ENCODE data around the gene ZNF516.

ZNF516 gene

DNA sequence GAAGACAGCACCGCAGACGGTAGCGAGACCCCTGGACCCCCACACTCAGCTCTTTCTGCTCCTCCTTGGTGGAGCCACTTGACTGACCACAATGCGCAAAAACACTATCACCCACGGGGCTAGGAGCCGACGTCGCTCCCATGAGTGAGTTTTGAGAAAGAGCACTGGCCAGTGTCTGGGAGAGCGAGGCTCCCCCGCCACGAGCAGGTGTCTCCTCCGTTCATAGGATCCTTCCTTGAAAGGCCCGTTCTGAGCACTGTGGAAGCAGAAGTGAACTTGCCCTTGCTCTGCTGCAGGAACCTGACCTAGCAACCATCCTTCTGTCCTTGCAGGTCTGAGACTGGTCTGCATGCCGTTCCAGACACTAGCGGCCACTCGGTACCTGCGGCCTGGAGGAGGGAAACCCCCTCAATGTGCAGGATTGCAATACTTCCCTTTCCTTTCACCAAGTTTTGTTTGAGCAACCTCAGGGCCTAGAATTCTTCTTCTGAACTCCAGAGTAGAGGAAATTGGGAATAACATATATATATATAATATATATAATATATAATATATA is 12.9 kb upstream of the ZNF516 start:
- DNase-seq, result no peak

DNA sequence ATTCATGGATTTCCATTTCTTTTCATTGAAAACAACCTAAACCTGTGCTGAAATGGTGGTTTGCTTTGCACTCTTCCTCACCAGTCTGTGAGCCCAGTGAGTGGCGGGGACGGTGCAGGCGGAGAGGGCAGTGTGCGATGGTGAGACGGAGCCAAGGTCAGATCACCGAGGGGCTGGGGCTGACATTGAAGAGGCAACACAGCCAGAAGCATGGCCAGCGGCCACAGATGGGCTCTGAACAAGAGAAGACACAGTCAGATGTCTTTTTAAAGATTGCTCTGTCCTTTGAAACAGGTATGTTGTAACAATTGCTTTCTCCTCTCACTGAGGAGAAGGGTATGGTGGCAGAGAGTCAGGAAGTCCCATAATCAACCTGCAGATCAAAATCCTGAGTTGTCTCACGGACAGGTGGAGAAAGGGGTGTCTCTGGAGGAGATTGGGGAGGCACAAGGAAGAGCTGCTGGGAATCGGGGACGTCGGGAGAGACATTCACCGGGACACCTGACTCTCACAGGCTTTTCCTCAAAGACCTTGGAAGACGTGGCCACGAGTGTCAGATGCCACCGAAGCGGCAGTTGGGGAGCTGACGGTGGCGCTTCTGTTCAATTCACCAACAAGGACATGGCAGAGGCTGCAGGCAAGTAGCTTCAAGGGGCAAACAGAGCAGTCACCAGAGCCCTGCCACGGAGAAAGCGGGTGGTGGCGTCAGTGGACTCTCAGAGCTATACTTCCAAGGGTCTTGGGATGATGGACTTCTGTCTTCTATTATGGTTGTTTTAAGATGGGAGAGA is 12.1 kb upstream of the ZNF516 start:
- DNase-seq, result no peak

DNA sequence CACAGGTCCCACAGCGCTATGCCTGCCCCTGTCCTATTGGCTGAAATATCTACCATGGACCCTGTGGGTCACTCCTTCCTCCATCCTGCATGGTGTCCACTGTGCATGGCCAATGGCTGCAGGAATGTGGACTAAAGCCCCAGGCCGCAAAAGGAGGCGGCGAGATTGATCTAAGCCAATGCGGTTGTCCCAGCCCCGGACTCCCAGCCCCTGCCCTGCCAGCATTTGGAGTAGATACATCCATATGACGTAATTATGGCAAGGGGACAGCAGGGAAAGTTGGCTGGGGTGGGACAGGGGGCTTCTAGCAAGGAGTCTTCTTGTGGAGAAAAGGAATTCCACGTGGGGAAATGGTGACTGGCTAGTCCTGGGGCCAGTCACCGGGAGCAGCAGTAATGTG is 11.4 kb upstream of the ZNF516 start:
- no peak for DNase-seq

DNA sequence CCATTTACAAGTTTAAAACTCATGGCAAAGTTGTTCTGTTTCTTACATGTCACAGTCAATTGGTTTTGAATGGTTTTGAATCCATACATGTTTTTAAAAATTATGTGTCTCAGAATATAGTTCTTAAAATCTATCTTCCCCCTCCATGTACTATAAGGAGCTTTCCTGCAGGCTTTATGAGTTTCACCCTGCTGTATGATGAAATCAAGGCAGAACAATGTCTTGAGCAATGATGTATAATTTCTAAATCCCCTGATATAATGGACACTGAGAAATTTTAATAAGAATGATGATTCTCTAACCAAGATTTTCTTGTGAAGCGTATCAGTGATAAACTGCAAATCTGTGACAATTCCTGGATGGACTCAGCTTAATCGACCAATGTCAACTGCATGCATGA is 10.6 kb upstream of the ZNF516 start:
- no peak for DNase-seq

DNA sequence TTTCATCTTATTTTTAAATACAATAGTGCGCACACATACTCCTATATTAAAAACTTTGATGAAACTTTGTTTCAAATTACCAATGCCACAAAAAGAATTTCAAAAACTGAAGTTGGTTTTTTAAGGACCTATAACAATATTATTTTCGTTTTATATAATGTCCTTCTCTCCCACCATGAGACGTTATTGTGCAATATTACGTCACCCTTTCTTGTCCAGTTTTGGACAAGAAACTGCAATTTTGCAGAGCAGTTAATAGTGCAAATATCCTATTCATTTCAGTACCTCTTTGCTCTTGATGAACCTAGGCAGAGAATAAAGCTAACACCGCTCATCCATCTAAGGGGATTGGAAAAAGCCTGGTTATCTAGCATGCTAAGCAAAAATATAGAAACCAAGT is 9.7 kb upstream of the ZNF516 start:
- no peak for DNase-seq

DNA sequence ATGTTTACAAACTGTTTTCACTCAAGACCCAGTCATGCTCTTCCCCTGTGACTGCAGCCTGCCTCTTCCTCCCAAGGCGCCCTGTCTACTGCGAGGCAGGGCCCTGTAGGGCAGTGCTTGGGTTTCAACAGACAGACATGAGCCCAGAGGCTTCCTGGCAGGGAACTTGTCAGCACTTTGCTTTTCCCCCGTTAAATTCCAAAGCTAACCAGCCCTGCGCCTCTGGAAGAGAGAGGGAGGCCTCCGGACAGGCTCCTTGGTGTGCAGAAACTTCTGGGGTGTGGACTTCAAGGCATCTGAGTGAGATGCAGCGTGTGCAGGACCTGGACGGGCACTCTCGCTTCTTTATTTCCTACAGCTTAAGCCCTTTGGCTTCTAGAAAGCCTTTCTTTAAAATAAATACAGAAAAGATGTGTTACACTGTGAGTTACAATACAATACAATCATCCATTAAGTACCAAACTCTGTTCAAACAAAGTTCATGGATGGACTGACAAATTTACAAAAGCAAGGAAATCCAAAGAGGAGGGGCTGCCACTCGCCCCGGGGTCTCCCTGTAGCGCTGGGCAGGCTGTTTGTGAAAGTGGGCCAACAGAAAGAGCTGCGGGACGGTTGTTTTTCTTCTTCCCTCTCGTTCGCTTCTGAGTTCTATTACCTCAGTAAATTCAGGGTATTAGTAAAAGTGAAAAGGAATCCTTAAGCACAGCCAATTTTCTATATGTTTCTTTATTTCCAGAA is 8.8 kb upstream of the ZNF516 start:
- no peak for DNase-seq

DNA sequence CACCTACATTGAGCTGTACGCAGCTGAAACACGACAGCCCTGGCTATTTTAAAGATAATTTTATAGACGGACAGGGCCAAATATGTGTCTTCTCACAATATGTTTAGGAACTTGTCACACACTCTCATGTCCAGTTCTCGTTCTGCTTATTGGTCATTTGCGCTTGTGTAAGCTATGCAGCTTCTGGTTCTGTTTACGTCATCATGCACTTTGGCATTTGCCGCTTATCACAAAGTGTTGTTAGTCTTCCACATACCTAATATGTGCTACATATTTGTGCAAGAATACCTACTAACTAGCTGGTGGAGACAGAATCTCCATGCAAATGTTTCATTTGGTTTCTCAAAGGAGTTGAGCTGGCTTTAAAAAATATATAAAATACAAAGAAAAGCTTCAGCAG is 7.5 kb upstream of the ZNF516 start:
- DNase-seq, result no peak

DNA sequence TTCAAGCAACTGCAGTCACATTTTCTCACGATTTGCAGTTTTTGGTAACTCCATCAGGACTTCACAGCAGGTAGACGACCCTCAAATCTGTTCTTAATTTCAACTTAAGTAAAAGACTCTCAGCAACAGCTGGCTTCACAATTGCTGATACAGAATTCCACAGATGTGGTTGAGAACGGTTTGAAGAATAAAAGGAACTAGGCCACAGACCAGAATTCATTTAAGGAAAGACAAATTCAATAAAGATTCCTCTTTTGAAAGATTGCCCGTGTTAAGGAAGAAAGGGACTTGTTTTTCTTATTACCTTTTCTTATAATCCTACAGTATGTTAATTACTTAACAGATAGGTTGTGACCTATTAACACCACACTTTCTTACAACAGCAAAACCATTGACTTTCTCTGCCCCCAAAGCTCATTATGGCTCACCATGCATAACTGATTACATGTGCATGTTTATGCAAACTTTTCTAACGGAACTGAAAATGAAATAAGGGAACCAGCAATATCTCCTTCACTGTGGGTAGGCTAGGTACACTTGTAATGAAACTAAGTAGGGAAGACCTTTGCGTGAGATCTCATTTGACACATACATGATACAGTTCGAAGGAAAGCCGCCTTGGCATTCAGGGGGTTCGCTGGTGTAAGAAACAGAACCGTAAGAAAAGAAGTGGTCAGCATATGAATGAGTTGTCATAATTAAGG is 4.7 kb upstream of the ZNF516 start:
- DNase-seq, result no peak

DNA sequence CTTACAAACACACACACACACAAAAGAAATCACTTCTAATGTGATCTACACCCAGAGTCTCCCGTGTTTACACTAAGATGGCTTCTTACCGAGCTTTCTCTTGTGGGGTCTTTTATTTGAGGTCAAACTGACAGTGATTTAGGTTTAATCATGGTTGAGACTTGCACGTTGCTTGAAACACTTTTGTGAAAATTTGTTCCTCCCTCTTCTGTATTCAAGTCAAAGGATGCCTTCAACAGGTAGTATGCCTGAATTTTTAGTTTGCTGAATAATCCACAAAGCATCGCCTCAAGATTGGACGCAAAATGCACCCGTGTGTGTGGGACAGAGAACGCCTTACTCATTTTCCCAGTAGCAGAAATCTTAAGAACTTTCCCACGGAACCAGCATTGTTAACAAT is 4.0 kb upstream of the ZNF516 start:
- no peak for DNase-seq

DNA sequence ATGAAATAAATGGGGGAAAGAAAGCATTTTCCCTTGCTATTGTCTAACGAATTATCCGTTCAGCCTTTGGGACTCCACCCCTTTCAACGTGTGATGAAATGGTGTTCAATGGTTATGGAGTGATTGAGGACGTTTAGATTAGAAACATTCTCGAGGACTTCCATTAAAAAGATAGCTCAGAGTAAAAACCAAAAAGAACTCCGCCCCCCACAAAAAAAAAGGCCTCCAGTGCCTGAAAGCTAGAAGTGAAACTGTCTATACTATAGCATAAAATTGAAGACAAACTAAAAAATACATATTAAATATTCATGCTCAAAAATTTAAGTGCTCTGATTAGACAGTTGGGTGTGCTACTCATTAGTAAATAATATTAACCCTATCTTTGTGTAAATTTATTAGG is 3.0 kb upstream of the ZNF516 start:
- no peak for DNase-seq

DNA sequence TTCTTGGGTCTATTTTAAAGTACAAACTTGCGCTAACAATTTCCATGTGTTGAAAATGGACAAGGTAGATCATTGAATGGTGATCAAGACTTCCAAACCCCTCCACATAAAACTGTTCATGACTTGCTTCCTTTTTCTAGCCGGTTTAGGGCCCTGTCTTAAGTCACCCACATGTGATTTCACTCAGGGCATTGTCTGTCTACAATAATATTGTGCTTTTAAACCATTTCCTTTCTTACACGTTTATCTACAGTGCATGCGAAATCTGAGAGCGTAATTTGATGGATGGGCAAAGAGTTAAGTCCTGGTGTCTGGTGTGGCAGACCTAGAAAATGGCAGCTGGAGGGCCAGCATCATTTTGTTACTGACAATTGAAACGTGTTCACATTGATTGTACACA is 2.0 kb upstream of the ZNF516 start:
- DNase-seq, result no peak

DNA sequence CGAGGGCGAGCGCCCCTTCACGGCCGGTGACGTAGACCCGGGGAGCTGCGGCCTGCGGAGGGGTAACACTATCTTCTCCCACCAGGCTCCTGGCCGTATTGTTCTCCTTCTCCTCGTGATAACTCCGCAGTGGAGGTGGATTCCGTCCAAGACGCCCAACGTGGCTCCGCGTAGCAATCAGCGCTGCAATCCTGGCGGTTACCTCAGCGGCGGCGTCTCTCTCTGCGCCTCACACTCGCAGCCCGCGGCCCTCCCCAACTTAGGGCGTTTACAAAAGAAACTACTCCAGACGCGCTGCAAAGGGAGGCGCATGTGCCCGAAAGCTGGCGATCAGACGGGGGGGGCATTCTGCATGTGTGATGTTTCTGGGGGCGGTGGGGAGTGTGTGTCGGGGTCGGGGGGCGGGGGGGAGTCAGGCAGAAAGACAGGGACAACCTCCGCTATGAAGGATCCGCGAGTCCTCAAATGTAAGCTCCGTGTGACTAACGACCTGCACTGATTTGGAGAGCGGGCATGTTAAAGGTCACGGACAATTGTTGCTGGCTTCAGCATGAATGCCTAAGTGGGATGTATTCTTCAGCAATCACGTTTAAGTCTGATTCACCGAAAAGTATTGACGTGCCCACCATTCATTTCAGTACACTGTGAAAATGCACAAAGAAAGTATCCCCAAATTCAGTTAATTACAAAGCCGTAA is 1.3 kb upstream of the ZNF516 start:
- DNase-seq, result peak; percentile 31

DNA sequence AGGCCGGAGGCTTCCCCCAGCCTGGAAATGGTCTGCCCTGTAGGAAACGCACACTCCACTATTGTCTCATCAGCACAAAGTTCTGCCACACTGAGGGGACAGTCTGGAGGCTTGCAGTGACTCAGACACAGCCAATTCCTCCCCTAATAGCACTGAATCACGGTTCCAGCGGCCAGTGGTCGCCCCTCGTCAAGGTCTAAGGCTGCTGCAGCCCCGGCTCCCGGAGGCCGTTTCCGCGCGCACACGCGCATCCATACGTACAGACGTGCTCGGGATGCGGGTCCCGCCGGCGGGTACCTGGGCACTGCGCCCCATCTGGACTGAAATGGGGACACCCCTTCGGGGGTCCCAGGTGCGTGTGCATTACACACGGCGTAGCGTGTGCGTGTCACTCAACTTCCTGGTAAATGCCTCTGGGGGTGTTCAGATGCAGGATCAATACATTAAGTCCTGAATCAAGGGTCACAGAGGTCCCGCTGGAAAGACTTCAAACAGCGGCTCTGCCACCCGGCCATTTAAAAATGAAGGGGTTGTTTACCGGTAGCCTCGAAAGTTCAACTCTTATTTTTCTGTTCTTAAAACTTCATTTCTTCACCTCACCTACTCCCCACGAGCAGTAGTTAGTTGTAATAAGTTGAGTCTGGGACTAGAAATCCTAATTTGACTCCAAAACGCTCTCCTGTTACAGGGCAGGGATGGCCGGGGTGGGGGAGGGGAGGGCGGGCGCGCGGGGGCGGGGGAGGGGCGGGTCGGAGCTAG is 572 bp upstream of the ZNF516 start:
- DNase-seq, result no peak

DNA sequence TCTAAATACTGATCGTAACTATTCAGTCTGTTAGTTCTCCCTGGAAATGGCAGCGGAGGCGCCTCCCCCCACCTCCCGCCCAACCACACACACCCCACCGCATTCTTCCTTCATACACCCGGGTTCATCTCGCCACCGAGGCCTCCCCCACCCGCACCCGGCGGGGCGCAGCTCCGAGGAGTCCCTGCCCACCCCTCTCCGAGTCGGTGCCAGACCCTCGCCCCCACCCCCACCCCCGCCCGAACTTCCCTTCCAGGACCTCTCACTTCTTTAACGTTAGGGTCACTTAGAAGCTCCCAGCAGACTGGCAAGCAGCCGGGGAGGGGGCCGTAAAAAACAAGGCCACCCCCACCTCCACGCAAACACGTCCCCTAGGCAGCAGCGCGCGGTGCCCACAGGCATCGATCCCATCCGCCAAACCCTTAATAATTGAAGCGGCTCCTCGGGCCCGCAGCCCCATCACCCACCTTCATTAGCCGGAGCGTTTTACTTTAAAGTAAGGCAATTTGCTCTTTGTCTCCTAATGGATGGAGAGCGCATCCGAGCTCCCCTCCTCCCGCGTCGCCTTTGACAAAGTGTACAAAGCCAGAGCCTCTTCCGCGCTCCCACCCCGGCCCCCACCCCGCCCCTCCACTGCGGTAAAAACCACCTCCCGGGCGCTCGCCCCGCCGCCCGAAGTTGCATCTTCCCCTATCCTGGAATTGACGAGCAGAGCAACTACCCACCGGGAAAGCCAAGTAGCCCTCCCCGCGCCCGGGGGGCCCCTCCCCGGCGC is 624 bp downstream of the ZNF516 start:
- no peak for DNase-seq

DNA sequence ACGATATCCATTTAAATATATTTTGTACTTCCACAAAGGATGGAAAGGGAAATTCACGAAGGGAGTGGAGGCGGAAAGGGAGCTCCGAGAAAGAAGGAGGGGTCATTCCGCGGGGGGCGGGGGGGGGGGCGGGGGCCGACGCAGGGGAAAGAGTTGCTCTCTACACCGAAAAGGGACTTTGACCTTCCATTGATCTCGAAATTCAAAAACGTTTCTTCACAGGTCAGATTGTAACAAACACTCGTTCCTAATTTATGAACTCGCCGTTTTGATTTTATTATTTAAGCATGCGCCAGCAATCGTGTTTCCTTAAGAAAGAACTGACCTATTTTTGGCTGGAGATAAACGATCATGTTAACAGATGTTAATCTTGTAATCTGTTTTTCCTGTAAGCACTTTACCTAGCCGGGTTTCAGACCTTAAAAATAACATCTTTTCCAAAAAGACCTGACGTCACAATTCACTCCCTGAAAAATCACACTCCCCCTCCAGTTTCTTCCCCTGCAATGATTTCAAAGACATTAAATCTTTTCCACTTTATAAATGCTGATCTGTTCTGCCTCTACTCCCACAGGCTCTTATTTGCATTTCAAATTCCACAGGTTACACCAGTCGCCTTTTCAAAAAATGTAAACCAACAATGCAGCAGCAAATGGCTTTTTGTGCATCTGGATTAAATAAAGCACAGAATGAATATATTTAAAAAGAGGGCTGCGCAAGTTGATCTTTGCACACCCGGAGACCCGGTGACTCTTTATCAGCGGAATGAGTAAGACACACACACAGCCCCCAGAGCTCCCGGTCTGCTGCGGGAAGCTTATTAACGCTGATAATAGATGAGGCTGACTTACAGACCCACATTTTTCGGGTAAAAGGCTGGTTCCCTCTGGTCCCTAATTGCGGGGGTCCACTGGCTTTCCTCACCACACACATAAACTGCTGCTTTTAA is 1.6 kb downstream of the ZNF516 start:
- no peak for DNase-seq

DNA sequence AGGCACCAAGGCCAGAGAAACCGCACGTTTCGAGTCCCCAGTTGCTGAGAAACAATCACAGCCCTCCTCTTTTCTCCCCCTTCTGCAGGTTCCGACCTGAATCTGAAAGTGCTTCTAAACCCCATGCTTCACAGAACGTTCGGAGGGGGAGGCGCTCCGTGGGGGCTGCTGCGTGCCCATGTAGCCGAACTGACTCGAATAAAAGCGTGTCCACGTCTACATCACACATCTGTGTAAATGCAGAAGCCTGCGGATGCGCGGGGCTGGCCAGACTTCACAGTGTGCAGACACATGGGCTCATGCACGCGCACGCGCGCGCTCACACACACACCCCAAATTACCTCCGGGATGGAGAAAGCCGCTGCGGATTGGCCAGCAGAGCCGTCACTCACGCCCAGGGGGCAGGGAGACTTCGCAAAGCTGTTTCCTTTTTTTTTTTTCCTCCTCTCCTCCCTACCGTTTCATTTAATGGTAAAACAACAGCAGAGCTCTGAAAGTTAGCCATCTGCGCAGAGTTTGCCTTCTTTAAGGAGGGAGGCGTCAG is 2.3 kb downstream of the ZNF516 start:
- DNase-seq, result peak; percentile 98 to 99

DNA sequence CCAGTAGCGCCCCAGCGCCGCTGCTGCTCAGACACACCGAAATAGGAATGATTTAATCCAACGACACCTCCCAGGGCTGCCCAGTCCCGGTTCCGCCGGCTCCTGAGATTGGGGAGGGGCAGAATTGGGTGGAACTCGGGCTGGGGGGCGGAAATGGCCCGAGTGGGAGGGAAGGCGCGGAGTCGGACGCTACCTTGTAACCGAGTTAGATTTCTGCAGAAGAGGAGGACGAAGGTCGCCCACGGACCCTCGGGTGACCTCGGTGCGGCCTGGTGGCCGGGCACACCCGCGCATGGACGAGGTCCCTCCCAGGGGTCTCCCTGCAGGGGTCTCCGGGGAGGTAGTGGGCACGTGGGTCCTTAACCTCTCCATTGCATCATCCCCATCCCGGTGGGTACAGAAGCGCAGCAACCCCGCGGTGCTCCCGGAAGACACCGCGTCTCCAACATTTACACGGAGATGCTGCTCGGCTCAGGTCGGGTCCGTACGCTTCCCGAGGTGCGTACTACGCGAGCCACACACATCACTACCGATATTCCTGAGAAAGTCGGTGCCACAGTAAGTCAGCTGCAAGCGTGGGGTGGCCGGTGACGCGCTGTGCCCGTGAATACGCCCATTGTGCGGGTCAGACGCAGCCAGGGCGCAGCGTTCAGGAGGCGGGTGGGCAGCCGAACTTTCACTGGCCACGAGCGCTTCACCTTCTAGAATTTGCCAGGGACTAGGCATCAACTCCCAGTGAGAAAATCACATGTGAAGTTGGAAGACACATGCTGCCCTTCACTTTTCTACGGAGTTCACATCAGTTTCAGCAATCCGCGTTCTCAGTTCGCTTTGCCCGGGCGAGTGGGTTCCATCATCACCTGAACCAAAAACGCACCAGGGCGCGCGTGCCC is 3.0 kb downstream of the ZNF516 start:
- DNase-seq, result peak in 1 of 2 experiments; percentile 29

DNA sequence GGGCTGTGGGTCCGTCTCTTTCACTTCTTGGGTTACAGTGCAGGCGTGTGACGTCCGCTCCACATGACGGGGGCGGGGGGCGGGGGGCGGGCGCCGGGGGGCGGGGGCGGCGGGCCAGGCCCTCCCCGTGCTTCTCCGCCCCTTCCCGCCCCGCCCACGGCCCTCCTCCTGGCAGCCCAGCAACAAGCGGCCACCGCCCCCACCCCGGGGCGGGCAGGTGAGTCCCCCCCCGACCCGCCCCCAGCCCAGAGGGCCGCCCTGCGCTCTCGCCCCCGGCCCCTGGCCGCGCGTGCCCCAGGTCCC is 3.6 kb downstream of the ZNF516 start:
- DNase-seq, result peak; percentile 77
